ENCODE measurements around the gene AARSD1.
"Not testable (repeated sequence)": the region's sequence is repeated elsewhere in the genome, so short reads cannot be mapped to it uniquely, and the experiment has no call there.

Gene AARSD1

DNA sequence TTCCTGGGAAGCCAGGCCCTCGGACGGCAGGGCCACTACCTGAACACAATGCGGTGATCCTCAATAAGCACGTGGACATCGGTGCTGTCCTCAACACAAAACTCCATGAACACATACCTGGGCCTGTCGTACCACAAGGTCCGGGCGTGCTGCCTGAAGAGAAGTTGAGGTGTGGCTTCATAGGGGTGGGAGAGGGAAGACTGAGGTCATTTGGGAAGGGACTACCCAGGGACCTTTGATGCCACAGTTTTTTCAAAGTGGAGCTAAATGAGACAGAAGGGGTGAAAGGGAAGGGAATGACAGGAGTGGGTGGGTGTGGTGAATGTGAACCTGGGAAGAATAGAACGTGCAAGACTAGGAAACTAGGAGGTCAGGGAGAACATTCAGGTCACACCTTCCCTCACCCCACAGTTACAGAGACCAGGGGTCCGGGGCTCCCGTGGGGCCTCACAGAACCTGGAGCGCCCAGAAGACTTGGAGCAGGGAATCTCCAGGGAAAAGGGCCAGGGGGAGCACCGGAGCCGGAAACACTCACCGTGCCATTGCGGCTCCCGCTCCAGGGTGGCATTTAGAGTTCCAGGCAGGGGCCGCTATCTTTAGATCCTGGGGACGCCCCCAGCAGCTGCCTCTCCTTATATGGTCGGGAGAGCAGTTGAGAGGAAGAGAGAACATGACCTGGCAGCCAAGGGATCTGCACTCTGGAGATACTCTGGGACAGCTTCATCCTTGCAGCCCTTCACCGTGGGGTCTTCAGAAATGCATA is 15.4 kb upstream of the AARSD1 start, which contains the start of gene PTGES3L:
Gene PTGES3L (minus strand): TSS at position 570 of the 763 bp plus-strand sequence. CDS start 27 bp downstream, at position 543.
- no peak for DNase-seq (ENCODE audit: low read depth, low spot score)

DNA sequence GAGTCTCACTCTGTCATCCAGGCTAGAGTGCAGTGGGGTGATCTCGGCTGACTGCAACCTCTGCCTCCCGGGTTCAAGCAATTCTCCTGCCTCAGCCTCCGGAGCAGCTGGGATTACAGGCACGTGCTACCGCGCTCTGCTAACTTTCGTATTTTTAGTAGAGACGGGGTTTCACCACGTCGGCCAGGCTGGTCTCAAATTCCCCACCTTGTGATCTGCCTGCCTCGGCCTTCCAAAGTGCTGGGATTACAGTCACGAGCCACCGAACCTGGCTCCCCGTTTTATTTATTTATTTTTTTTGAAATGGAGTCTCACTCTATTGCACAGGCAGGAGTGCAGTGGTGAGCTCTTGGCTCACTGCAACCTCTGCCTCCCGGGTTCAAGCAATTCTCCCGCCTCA is 11.4 kb upstream of the AARSD1 start:
- not testable (repeated sequence) for H3K9me3 ChIP-seq (ENCODE audit: insufficient read depth, low read length); H3K4me3 ChIP-seq (ENCODE audit: insufficient read length, low read depth); H3K27me3 ChIP-seq (ENCODE audit: insufficient read depth, insufficient read length); H3K36me3 ChIP-seq (ENCODE audit: insufficient read depth, insufficient read length, low read length); H3K9ac ChIP-seq (ENCODE audit: insufficient read length, low read depth); H3K4me1 ChIP-seq (ENCODE audit: insufficient read depth, insufficient read length); DNase-seq (ENCODE audit: low read depth, low spot score)

More for the DNA sequence above, 15.4 kb upstream of the AARSD1 start, which contains the start of gene PTGES3L:
- peaks cover 19% of the 10 kb centered on the region for H3K36me3 ChIP-seq (ENCODE audit: insufficient read depth, insufficient read length, low read length)
- no peaks in the 10 kb centered on the region for H3K27me3 ChIP-seq (ENCODE audit: insufficient read depth, insufficient read length)
- no peaks in the 10 kb centered on the region for H3K9me3 ChIP-seq (ENCODE audit: insufficient read depth, low read length)
- no peak for TF ChIP-seq ZNF274 (IDR thresholded peaks at IDR 0.05; ENCODE audit: low read depth, low read length)
- no peak for TF ChIP-seq YY1 (IDR thresholded peaks at IDR 0.05; ENCODE audit: insufficient read depth, insufficient read length)
- no peak for TF ChIP-seq SUZ12 (IDR thresholded peaks at IDR 0.05; ENCODE audit: extremely low read depth, insufficient read depth, insufficient read length)
- H3K9ac ChIP-seq (ENCODE audit: insufficient read length, low read depth) = peak within 1 kb of the TSS; percentile 95
- H3K4me1 ChIP-seq (ENCODE audit: insufficient read depth, insufficient read length) = peaks cover 4% of the 10 kb centered on the region
- H3K4me3 ChIP-seq (ENCODE audit: insufficient read length, low read depth) = peak within 1 kb of the TSS; percentile 83

DNA sequence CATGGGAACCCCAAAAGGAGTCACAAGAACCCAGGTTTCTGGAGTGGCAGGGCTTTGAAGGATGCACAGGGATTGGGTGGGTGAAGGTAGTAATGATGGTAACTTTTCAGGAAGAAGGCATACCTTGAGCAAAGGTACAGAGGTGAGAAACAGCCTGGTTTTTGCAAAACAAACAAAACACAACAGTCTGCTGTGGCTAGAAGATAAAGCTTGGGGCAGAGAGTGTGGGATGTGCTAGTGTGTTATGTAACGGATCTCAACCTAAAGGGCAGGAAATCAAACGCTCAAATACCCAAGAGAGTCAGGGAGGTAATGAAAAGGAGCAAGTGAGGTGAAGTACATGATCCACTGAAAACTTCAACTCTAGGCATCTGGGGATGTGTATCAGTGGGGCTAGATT is 11.0 kb upstream of the AARSD1 start:
- Histone ChIP-seq H3K27me3 (ENCODE audit: insufficient read depth, insufficient read length) (no peaks in the 10 kb centered on the region), H3K36me3 (ENCODE audit: insufficient read depth, insufficient read length, low read length) (peaks cover 5% of the 10 kb centered on the region), H3K9me3 (ENCODE audit: insufficient read depth, low read length) (no peaks in the 10 kb centered on the region; the same call in 1 of the 2 replicates), H3K4me3 (ENCODE audit: insufficient read length, low read depth) (no peak overlapping the region), H3K9ac (ENCODE audit: insufficient read length, low read depth) (no peak overlapping the region), H3K4me1 (ENCODE audit: insufficient read depth, insufficient read length) (peaks cover 4% of the 10 kb centered on the region)
- no peak for DNase-seq (ENCODE audit: low read depth, low spot score)
- TF ChIP-seq YY1 (IDR thresholded peaks at IDR 0.05; ENCODE audit: insufficient read depth, insufficient read length) (no peak), SUZ12 (IDR thresholded peaks at IDR 0.05; ENCODE audit: extremely low read depth, insufficient read depth, insufficient read length) (no peak), ZNF274 (IDR thresholded peaks at IDR 0.05; ENCODE audit: low read depth, low read length) (no peak)

DNA sequence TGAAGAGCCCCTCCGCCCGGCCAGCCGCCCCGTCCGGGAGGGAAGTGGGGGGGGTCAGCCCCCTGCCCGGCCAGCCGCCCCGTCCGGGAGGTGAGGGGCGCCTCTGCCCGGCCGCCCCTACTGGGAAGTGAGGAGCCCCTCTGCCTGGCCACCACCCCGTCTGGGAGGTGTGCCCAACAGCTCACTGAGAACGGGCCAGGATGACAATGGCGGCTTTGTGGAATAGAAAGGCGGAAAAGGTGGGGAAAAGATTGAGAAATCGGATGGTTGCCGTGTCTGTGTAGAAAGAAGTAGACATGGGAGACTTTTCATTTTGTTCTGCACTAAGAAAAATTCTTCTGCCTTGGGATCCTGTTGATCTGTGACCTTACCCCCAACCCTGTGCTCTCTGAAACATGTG is 9.1 kb upstream of the AARSD1 start:
- not testable (repeated sequence) for H3K4me3 ChIP-seq (ENCODE audit: insufficient read length, low read depth); DNase-seq (ENCODE audit: low read depth, low spot score); H3K9me3 ChIP-seq (ENCODE audit: insufficient read depth, low read length); H3K4me1 ChIP-seq (ENCODE audit: insufficient read depth, insufficient read length); H3K9ac ChIP-seq (ENCODE audit: insufficient read length, low read depth); H3K27me3 ChIP-seq (ENCODE audit: insufficient read depth, insufficient read length); H3K36me3 ChIP-seq (ENCODE audit: insufficient read depth, insufficient read length, low read length)

DNA sequence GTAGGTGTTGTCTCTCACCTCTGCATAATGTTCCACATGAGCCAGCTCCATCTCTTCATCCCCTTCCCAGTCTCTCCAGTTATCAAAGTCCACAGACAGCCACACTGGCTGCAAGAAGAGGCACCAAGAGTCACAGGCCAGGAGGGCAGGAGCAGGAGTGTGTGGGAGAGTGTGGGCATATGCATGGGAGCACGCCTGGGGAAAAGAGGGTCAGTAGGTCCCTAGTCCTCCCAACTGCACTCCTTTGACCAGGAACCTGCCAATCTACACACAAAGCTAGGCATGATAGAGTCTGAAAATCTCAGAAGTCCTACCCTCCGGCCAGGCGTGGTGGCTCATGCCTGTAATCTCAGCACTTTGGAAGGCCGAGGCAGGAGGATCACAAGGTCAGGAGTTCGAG is 7.3 kb upstream of the AARSD1 start:
- peaks cover 5% of the 10 kb centered on the region for H3K36me3 ChIP-seq (ENCODE audit: insufficient read depth, insufficient read length, low read length)
- TF ChIP-seq YY1 (IDR thresholded peaks at IDR 0.05; ENCODE audit: insufficient read depth, insufficient read length) = no peak
- TF ChIP-seq ZNF274 (IDR thresholded peaks at IDR 0.05; ENCODE audit: low read depth, low read length) = no peak
- TF ChIP-seq SUZ12 (IDR thresholded peaks at IDR 0.05; ENCODE audit: extremely low read depth, insufficient read depth, insufficient read length) = no peak
- H3K4me3 ChIP-seq (ENCODE audit: insufficient read length, low read depth) = no peak overlapping the region
- no peak overlapping the region for H3K9ac ChIP-seq (ENCODE audit: insufficient read length, low read depth)
- H3K9me3 ChIP-seq (ENCODE audit: insufficient read depth, low read length) = no peaks in the 10 kb centered on the region; the same call in 1 of the 2 replicates
- H3K4me1 ChIP-seq (ENCODE audit: insufficient read depth, insufficient read length) = peaks cover 2% of the 10 kb centered on the region
- H3K27me3 ChIP-seq (ENCODE audit: insufficient read depth, insufficient read length) = no peaks in the 10 kb centered on the region
- DNase-seq (ENCODE audit: low read depth, low spot score) = no peak

DNA sequence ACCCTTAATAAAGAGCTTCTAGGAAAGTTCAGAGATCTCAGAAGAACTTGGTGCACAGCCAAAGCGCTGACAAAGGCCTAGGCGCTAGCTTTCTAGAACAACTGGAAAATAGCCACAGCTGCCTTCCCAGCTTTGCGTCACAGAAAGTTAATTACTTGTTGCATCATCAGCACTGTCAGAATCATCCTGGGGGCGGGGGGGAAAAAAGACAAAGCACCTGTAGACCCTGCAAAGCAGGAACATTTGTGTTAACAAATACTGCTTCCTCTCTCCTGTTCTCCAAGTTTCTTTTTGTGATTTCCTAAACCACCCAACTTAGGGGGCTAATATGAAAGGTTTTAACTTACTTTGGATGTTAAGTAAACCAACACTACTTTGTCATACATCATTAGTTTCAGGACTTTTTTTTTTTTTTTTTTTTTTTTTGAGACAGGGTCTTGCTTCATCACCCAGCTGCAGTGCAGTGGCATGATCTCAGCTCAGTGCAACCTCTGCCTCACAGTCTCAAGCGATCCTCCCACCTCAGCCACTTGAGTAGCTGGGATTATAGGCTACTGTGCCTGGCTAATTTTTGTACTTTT is 4.8 kb upstream of the AARSD1 start:
- Histone ChIP-seq H3K36me3 (ENCODE audit: insufficient read depth, insufficient read length, low read length) (peaks cover 5% of the 10 kb centered on the region), H3K4me1 (ENCODE audit: insufficient read depth, insufficient read length) (no peaks in the 10 kb centered on the region), H3K27me3 (ENCODE audit: insufficient read depth, insufficient read length) (no peaks in the 10 kb centered on the region), H3K9ac (ENCODE audit: insufficient read length, low read depth) (no peak overlapping the region), H3K4me3 (ENCODE audit: insufficient read length, low read depth) (no peak overlapping the region), H3K9me3 (ENCODE audit: insufficient read depth, low read length) (no peaks in the 10 kb centered on the region; the same call in 1 of the 2 replicates)
- DNase-seq (ENCODE audit: low read depth, low spot score) = no peak
- TF ChIP-seq ZNF274 (IDR thresholded peaks at IDR 0.05; ENCODE audit: low read depth, low read length) (no peak), SUZ12 (IDR thresholded peaks at IDR 0.05; ENCODE audit: extremely low read depth, insufficient read depth, insufficient read length) (no peak), YY1 (IDR thresholded peaks at IDR 0.05; ENCODE audit: insufficient read depth, insufficient read length) (no peak)

DNA sequence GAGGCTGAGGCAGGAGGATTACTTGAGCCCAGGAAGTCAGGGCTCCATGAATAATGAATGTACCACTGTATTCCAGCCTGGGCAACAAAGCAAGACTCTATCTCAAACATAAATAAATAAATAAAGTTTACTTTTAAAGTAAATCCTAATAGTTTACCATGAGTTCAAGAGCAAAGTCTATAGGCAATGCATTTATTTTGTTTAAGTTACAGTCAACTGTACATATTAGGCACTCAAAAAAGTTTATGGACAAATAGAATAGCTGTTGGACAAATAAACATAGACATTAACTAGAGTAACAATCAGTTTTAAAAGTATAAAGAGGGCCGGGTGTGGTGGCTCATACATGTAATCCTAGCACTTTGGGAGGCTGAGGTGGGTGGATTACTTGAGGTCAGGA is 3.7 kb upstream of the AARSD1 start:
- peaks cover 11% of the 10 kb centered on the region for H3K36me3 ChIP-seq (ENCODE audit: insufficient read depth, insufficient read length, low read length)
- H3K27me3 ChIP-seq (ENCODE audit: insufficient read depth, insufficient read length) = no peaks in the 10 kb centered on the region
- no peaks in the 10 kb centered on the region; the same call in 1 of the 2 replicates for H3K9me3 ChIP-seq (ENCODE audit: insufficient read depth, low read length)
- DNase-seq (ENCODE audit: low read depth, low spot score) = no peak
- TF ChIP-seq ZNF274 (IDR thresholded peaks at IDR 0.05; ENCODE audit: low read depth, low read length) = no peak
- no peak for TF ChIP-seq SUZ12 (IDR thresholded peaks at IDR 0.05; ENCODE audit: extremely low read depth, insufficient read depth, insufficient read length)
- no peak for TF ChIP-seq YY1 (IDR thresholded peaks at IDR 0.05; ENCODE audit: insufficient read depth, insufficient read length)
- H3K4me3 ChIP-seq (ENCODE audit: insufficient read length, low read depth) = no peak overlapping the region
- no peak overlapping the region for H3K9ac ChIP-seq (ENCODE audit: insufficient read length, low read depth)
- H3K4me1 ChIP-seq (ENCODE audit: insufficient read depth, insufficient read length) = no peaks in the 10 kb centered on the region

Measured in NT2/D1 (cell line).